ENCODE measurements around the gene FAM221B.

FAM221B gene

GRCh38 chr9:35790025-35790384, 38.5 kb downstream of the FAM221B start:
- DNase-seq: no peak

DNA sequence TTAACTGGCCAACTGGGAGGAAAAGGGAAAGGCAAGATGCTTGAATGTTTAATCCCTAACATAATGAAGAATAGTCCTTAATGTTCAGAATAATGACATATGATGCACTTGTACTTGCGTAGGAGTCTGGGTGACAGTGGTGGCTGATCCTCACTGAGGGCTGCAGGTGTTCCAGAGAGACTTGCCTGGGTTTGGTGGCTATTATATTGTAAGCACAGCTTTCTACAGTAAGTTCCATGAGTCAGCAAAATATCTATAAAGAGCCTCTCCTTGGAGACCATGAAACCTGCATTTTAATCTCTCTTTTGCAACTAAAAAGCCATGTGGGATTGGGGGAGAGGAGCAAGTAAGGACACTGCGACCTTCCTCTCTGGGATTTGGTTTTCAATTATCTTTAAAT, 39.0 kb downstream of the FAM221B start:
- no peak for DNase-seq

- DNase-seq: no peak
Measured at GRCh38 chr9:35783418-35783817, 45.1 kb downstream of the FAM221B start.

- DNase-seq: no peak
Measured at GRCh38 chr9:35781066-35781465, 47.5 kb downstream of the FAM221B start.

DNA sequence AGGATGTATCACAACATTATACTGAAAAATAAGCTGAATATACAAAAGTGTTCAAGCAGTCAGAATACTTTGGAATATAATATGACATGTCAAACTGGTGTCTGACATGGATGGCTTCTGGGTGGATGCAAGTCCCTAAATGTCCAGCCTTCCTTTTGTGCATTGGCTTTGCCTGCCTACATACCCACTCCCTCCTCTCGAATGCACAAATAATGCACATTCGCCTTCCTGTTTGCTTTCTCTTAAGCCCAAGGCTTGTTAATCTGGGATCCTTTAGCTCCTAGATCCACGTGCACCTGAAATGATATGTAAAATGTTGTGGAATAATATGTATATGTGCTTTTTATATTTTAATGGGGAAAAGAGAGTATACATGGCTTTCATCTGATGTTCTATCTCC, 50.0 kb downstream of the FAM221B start:
- DNase-seq: no peak

DNA sequence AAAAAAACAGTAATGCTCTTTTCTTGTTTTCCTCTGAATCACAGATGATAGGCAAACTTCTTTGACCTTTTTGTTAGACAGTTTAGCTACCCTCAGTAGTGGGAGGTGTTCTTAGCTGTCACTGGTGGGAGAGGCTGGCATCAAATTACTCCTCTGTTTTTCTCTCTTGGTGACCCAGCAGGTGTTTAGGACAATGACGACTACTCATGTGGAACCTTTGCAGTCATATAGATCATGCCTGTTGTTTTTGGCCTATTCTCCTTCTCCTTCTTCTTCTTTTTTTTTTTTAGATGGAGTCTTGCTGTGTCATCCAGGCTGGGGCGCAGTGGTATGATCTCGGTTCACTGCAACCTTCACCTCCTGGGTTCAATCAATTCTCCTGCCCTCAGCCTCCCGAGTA, 52.5 kb downstream of the FAM221B start:
- no peak for DNase-seq

DNA sequence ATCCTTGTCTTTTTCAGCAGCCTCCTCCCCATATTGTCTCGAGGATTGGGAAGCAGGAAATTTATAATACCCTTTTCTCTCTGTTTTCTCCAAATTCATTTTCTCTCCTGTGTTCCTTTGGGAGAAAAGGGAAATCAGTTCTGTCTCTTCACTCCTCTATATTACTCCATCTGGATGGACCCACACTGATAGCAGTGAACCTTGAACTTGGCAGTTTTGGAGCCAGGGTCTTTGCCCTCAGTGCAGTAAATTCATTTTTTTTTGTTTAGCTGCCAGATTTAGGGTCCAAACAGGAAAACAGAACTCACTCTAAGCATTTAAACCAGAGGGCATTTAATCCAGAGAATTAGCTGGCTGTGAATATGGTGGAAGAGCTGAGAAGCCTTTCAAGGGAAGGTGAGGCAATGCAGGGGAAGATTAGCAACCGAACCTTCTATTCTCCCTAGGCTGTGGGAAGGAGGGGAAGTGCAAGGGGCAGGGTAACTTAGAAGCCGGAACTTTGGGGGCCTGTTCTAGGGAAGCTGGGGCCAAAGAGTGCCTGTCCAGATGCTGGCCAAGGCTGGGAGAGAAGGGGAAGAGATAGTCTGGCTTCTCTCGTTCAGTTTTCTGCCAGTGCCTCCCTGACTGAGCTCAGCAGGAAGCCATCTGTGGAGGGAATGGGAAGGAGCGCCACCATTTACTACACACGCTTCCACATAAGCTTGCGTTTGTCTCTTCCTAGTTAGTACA, 53.5 kb downstream of the FAM221B start:
- no peak for DNase-seq

DNA sequence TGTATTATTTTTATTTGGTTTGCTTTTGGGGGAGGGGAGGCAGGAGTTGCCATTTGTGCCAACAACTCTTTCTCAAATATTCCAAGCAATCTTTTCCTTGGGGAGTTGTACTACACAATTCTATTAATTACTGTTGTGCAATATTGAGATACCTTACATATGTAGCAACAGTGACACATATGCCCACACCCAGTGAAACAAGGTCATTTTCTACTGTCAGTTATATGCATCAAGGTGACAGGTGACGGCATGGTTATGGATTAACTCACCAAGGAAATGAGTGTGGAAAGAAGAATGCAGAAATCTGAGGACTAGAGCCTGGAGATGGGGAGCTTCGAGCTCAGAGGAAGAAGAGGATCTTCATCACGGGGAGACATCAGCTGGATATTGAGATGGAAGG, 56.6 kb downstream of the FAM221B start:
- DNase-seq: no peak

DNA sequence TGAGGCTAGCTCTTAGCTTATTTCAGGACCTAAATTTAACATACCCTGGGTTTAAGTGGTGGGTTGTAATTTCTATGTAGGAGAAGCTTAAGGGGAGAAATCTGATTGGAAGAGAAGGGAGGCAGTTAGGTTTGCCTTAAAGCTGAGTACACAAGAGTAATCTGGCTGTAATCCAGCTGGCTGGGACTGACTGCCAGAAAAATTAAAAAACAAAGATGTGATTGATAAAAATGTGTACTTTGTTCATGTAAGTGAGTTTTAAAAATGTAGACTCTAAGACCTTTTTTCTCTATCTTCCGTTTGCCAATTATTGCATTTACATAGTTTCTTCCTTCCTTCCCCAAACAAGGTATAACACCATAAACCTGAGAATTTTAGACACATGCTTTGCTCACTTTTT, 57.0 kb downstream of the FAM221B start:
- DNase-seq: no peak

- no peak for DNase-seq
Measured at GRCh38 chr9:35771075-35771433, 57.5 kb downstream of the FAM221B start.

- no peak for DNase-seq
Measured at GRCh38 chr9:35769763-35770162, 58.8 kb downstream of the FAM221B start.

- no peak for DNase-seq
Measured at GRCh38 chr9:35767458-35767857, 61.1 kb downstream of the FAM221B start.

- no peak for DNase-seq
Measured at GRCh38 chr9:35766997-35767396, 61.5 kb downstream of the FAM221B start.
